Adipocyte (in vitro differentiated cells): ENCODE data around the gene NSG1.

Experiments
- DNase-seq: peaks from one replicate; pipeline ENCODE4 v3.0.0-alpha.2; 2015; ENCODE audit warnings: low read depth
- H3K27me3 ChIP-seq: replicated peaks from 2 replicates; pipeline ENCODE4 v1.7.0; 2013; ENCODE audit warnings: mild to moderate bottlenecking, low read length, moderate library complexity; ENCODE audit not compliant: control insufficient read depth, insufficient read depth
- H3K36me3 ChIP-seq: 2 replicates; pipeline ENCODE4 v1.7.0; 2013; ENCODE audit warnings: low read length, mild to moderate bottlenecking, moderate library complexity; ENCODE audit not compliant: control insufficient read depth, insufficient read depth, severe bottlenecking
- H3K4me1 ChIP-seq: 2 replicates; pipeline ENCODE4 v1.7.0; 2013; ENCODE audit warnings: mild to moderate bottlenecking, low read length, moderate library complexity; ENCODE audit not compliant: control insufficient read depth, insufficient read depth
- H3K4me3 ChIP-seq: 2 replicates; pipeline ENCODE4 v1.7.0; 2013; ENCODE audit warnings: mild to moderate bottlenecking, low read length, moderate library complexity
- H3K9ac ChIP-seq: 2 replicates; pipeline ENCODE4 v1.7.0; 2013; ENCODE audit warnings: mild to moderate bottlenecking, low read length, moderate library complexity
- H3K9me3 ChIP-seq: 2 replicates; pipeline ENCODE4 v1.7.0; 2013; ENCODE audit warnings: mild to moderate bottlenecking, low read length, moderate library complexity; ENCODE audit not compliant: control insufficient read depth

NSG1 gene

DNA sequence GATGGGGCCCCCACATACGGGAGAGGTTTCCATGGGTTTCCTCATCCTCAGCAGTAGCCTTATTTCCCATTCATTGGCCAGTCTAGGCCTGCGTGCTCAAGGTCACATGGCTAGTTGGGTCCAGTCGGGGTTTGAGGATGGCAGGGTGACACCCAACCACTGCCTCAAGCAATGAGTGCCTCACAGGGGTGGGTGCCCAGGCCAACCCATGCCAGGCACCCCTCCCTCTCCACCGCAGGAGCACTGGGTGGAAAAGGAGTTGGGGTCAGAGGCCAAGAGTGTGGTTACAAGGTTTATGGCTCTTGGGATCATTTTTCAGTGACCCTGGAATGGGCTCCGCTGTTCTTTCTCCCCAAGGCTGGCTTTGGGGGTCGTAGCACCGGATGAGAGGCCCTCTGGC lies 3.1 kb downstream of the NSG1 start:
- Histone ChIP-seq H3K4me3 (no peak overlapping the region), H3K36me3 (no peaks in the 10 kb centered on the region), H3K9me3 (no peaks in the 10 kb centered on the region), H3K4me1 (no peaks in the 10 kb centered on the region), H3K9ac (no peak overlapping the region), H3K27me3 (peaks cover 63% of the 10 kb centered on the region)
- no peak for DNase-seq

DNA sequence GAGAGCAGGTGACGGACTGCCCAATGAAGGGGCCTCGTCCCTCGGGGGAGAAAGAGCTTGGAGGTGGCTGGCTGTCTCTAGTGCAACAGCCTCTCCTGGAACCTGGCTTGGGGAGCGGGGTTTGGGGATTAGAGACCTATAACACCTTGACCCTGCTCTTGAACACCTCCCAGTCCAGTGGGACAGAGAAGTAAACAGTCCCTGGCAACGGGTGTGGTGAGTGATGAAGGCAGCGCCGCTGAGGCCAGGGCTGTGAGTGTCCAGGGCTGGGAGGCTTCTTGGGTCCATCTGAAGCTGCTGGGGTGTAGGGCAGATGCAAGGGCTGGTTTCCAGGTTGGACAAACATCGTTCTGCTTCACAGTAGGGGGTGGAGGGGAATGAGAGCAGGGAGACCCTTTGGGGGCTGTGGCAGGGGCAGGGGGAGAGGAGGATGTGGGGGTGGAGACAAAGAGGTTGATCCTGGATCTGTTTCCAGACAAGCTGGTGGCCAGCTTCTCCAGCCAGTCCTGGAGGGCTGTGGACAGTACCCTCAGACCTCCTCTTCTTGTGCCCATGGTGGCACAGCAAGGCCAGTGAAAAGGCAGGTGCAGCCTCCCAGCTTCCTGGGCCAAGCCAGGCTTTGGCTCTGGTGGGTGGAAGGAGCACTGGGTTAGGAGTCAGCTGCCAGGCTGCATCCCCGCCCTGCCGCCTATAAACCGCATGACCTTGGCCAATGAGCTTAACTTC lies 3.8 kb downstream of the NSG1 start:
- H3K9ac ChIP-seq = no peak overlapping the region
- no peaks in the 10 kb centered on the region for H3K4me1 ChIP-seq
- no peaks in the 10 kb centered on the region for H3K9me3 ChIP-seq
- H3K36me3 ChIP-seq = no peaks in the 10 kb centered on the region
- no peak overlapping the region for H3K4me3 ChIP-seq
- DNase-seq = no peak
- H3K27me3 ChIP-seq = peaks cover 68% of the 10 kb centered on the region

- Histone ChIP-seq H3K4me1 (no peaks in the 10 kb centered on the region), H3K4me3 (no peak overlapping the region), H3K27me3 (peaks cover 80% of the 10 kb centered on the region), H3K9me3 (no peaks in the 10 kb centered on the region), H3K9ac (no peak overlapping the region), H3K36me3 (no peaks in the 10 kb centered on the region)
- no peak for DNase-seq
These were observed 5.0 kb downstream of the NSG1 start for GRCh38 chr4:4391866-4392265.

GRCh38 chr4:4392501-4393183 lies 5.7 kb downstream of the NSG1 start:
- H3K36me3 ChIP-seq = no peaks in the 10 kb centered on the region
- H3K9ac ChIP-seq = no peak overlapping the region
- no peak overlapping the region for H3K4me3 ChIP-seq
- no peaks in the 10 kb centered on the region for H3K9me3 ChIP-seq
- peaks cover 88% of the 10 kb centered on the region for H3K27me3 ChIP-seq
- H3K4me1 ChIP-seq = no peaks in the 10 kb centered on the region
- DNase-seq = no peak

- Histone ChIP-seq H3K4me1 (no peaks in the 10 kb centered on the region), H3K36me3 (no peaks in the 10 kb centered on the region), H3K9ac (no peak overlapping the region), H3K9me3 (peaks cover 5% of the 10 kb centered on the region), H3K4me3 (no peak overlapping the region), H3K27me3 (peaks cover 85% of the 10 kb centered on the region)
- DNase-seq = no peak
These were observed 7.7 kb downstream of the NSG1 start for GRCh38 chr4:4394644-4395043.

DNA sequence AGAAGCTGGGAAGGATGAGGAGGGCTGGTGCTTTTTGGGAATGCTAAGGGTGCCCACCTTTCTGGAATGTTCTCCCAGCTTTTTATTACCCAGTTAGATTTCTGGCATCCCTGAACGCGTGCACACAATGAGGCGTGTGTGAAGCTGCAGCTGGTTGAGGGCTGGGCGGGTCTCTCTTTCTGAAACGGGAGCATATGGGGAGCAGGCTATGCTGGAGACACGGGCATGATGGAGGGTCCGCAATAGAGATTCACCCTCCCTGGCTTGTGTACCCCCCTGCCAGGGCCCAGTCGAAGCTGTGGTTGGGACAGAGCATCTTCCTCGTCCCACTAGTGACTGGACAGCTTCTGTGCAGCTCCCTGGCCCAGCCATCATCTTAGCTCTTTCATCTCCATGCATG lies 8.5 kb downstream of the NSG1 start:
- no peak for DNase-seq
- Histone ChIP-seq H3K4me1 (no peaks in the 10 kb centered on the region), H3K27me3 (peaks cover 85% of the 10 kb centered on the region), H3K9me3 (peaks cover 13% of the 10 kb centered on the region), H3K9ac (no peak overlapping the region), H3K4me3 (no peak overlapping the region), H3K36me3 (no peaks in the 10 kb centered on the region)

DNA sequence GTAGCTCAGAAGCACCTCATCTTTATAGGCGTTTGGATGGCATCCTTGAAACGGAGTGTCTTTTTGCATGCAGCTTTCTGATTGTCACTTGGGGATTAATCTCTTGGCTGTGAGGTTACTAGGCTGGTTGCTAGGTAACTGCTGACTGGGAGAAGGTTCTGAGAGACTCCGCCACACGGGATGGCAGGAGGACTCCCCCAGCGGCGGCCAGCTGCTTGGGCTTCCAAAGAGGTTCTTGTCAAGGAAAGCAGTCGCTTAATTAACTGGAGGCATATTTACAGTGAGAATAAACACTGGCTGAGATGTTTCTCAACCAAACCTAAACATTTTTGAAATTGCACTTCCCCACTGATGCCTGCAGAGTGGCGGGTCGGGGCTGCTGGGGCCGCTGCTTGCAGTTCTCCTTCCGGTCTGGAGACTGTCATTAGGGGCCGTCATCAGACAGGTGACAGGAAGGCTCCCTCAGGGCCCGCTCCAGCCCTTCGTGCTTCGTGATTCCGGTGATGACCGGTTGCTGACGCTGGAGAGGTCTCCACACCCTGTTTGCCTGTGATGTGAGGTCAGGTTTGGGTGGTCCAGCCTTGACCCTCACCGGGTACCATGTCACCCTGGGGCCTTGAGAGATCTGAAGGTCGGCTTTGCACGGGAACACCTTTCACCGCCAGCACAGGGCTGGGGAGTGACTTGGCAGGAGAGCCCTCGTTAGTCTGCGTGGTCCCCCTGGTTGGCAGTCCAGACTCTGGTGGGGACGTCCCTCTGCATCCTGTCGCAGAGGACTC lies 9.1 kb downstream of the NSG1 start:
- peaks cover 85% of the 10 kb centered on the region for H3K27me3 ChIP-seq
- H3K9me3 ChIP-seq = peaks cover 16% of the 10 kb centered on the region
- no peak overlapping the region for H3K9ac ChIP-seq
- no peaks in the 10 kb centered on the region for H3K36me3 ChIP-seq
- H3K4me3 ChIP-seq = no peak overlapping the region
- no peaks in the 10 kb centered on the region for H3K4me1 ChIP-seq
- DNase-seq = peak; percentile 20

GRCh38 chr4:4396628-4397440 lies 9.9 kb downstream of the NSG1 start:
- no peak overlapping the region for H3K9ac ChIP-seq
- H3K36me3 ChIP-seq = no peaks in the 10 kb centered on the region
- peaks cover 86% of the 10 kb centered on the region for H3K27me3 ChIP-seq
- no peak for DNase-seq
- peaks cover 16% of the 10 kb centered on the region for H3K9me3 ChIP-seq
- H3K4me3 ChIP-seq = no peak overlapping the region
- H3K4me1 ChIP-seq = no peaks in the 10 kb centered on the region

DNA sequence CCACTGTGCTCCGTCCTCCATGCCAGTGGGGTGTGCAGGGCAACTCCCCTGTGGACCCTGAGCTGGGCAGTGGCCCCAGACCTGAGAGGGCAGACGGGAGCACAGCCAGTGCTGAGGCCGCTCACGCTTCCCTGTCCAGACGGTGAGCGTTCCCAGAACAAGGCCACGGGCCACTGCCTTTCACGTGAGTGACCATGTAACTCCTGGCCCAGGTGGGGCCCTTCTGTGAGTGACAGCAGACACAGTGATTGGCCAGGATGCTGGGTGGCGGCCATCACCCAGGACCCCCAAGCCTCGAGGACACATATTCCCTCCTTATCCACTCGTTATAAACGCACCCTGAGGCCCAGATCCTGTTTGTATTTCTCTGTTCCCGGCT lies 10.5 kb downstream of the NSG1 start:
- H3K36me3 ChIP-seq = no peaks in the 10 kb centered on the region
- no peak overlapping the region for H3K9ac ChIP-seq
- DNase-seq = no peak
- H3K9me3 ChIP-seq = peaks cover 16% of the 10 kb centered on the region
- H3K27me3 ChIP-seq = peaks cover 80% of the 10 kb centered on the region
- no peaks in the 10 kb centered on the region for H3K4me1 ChIP-seq
- no peak overlapping the region for H3K4me3 ChIP-seq

DNA sequence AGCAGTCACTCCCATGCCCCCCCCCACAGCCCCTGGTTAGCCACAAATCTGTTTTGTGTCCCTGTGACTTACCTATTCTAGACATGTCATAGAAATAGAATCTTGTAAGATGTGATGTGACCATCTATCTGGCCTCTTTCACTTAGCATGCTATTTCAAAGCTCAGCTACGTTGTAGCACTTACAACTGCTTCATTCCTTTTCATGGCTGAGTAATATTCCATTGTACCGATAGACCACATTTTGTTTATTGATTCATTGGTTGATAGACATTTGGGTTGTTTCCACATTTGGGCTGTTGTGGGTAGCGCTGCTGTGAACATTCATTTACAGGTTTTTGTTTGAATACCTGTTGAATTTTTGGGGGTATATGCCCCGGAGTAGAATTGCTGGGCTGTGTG lies 11.5 kb downstream of the NSG1 start:
- Histone ChIP-seq H3K36me3 (no peaks in the 10 kb centered on the region), H3K27me3 (peaks cover 79% of the 10 kb centered on the region)
- DNase-seq = no peak

DNA sequence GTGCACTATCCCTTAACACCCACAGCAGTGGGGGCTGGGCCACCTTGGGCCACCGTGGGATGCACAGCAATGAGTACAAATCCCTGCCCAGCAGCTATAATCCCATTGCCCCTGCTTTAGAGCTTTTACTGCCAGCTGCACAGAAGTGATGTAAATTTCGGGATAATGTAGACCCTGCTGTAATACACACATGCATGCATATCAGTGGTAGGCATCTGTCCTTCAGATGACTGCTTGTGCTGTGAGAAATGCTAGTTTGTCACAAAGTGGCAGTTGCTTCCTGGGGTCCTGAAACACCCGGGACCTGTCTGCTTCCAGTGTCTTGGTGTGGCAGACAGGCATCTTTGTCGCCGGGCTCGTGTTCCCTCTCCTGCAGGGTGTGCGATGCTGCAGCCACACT lies 14.1 kb downstream of the NSG1 start:
- H3K27me3 ChIP-seq = peaks cover 84% of the 10 kb centered on the region
- no peak overlapping the region for H3K9ac ChIP-seq
- peaks cover 3% of the 10 kb centered on the region for H3K4me1 ChIP-seq
- peaks cover 16% of the 10 kb centered on the region for H3K9me3 ChIP-seq
- H3K4me3 ChIP-seq = no peak overlapping the region
- DNase-seq = no peak
- no peaks in the 10 kb centered on the region for H3K36me3 ChIP-seq

More for the DNA sequence above, 11.5 kb downstream of the NSG1 start:
- Histone ChIP-seq H3K9ac (no peak overlapping the region), H3K9me3 (peaks cover 16% of the 10 kb centered on the region), H3K4me1 (peaks cover 3% of the 10 kb centered on the region), H3K4me3 (no peak overlapping the region)
